Activated T-cell treated with anti-CD3 and anti-CD28 coated beads for 4 hours (primary cell): Measurements from ENCODE around the gene ZHX3.

ENCODE experiments used
- DNase-seq: peaks from one replicate; pipeline ENCODE4 v3.0.0-alpha.2; 2020

Gene ZHX3

GRCh38 chr20:41168281-41169161 is 149.0 kb downstream of the ZHX3 start:
- DNase-seq = no peak

DNA sequence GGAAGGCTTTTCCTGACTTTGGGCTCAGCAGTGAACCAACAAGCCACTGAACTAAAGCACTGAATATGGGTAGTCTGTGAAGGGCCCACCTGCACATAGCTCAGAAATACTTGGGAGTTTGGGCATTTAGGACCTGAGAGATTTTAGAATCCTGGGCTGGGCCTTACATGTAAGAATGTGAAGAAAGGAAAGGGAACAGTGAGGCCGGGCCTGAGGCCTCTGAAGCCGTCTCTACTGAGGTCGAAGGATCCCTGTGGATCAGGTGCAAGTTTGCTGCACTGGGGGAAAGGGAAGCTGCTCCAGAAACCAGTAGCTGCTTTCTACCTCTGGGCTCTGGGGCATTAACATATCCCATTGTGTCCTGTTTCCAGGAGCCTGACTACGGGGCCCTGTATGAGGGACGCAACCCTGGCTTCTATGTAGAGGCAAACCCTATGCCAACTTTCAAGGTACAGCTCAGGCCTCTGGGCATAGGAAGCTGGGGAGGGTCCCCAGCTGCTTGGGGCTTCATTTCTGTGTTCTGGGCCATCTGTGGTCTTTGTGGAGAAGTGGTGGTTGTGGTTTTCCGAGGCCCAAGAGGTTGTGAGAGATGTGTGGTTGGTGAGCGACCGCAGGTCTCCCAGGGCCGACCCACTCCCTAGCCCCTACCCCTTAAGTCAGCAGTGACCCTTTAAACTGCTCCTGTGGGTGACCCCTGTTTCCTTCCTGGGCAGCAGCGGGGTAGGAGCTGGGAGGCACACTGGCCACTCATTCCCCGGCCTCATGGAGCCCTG is 149.9 kb downstream of the ZHX3 start:
- DNase-seq = no peak

DNA sequence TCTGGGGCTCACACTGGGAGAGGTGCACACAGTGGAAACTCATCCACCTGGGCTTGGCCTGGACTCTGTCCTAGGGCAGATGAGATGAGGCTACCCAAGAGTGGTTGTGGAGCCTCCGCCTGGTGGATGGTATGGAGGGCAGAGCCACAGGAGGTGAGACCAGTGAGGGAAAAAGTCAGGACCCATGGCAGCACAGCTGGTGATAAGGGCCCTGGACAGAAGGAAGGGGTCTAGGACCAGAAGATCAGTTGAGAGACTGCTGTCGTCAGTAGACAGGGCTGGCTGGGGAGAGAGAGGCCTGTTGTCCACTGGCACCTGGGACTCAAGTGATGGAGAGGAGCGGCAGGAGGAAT is 150.4 kb downstream of the ZHX3 start:
- no peak for DNase-seq

DNA sequence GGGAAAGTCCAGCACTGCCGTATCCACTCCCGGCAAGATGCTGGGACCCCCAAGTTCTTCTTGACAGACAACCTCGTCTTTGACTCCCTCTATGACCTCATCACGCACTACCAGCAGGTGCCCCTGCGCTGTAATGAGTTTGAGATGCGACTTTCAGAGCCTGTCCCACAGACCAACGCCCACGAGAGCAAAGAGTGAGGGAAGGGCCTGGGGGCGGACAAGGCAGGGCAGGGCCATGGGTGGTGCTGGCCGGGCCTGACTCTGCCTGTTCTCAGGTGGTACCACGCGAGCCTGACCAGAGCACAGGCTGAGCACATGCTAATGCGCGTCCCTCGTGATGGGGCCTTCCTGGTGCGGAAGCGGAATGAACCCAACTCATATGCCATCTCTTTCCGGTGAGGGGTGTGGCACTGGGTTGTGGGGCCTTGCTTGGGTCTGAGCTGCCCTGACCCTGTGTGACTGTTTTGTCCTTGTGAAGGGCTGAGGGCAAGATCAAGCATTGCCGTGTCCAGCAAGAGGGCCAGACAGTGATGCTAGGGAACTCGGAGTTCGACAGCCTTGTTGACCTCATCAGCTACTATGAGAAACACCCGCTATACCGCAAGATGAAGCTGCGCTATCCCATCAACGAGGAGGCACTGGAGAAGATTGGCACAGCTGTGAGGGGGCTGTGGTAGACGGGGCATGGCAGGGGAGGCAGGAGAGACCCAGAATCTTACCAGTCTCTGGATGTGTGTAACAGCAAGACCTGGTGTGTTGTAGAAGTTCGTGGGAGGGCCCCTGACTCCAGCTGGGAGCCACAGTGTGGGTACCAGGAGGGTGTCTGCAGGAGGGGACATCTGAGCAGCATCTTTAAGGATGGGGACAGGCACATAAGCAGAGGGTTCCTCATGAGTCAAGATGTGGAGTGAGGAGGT is 151.1 kb downstream of the ZHX3 start:
- DNase-seq = no peak

GRCh38 chr20:41165001-41165882 is 152.3 kb downstream of the ZHX3 start:
- no peak for DNase-seq

DNA sequence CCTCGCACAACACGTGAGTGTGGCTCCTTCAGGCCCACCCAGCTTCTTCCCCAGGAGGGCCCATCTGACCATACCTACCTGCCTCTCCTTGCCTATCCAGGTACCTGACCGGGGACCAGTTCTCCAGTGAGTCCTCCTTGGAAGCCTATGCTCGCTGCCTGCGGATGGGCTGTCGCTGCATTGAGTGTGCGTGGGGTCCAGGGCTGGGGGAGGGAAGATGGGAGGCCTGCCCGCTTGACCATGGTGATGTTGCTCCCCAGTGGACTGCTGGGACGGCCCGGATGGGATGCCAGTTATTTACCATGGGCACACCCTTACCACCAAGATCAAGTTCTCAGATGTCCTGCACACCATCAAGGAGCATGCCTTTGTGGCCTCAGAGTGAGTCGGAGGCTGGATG is 153.7 kb downstream of the ZHX3 start:
- DNase-seq = no peak

GRCh38 chr20:41162396-41162795 is 155.1 kb downstream of the ZHX3 start:
- DNase-seq = no peak

DNA sequence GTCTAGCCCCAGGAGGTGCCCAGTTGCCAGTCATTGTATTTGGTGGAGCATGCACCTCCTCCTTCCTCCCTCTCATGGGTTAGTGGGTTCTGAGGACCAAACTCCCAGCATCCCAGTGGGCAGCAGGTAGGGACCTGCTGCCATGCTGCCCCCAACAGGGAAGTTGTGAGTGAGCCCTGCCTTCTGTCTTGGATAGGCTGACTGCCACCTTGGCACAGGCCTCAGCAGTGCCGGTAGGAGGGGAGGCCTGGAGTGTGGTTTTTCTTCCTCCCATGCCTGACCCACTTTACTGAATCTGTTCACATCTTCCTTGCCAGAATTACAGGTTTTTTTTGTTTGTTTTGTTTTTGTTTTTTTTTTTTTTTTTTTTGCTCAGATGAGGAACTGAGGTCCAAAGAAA is 155.6 kb downstream of the ZHX3 start:
- no peak for DNase-seq

DNA sequence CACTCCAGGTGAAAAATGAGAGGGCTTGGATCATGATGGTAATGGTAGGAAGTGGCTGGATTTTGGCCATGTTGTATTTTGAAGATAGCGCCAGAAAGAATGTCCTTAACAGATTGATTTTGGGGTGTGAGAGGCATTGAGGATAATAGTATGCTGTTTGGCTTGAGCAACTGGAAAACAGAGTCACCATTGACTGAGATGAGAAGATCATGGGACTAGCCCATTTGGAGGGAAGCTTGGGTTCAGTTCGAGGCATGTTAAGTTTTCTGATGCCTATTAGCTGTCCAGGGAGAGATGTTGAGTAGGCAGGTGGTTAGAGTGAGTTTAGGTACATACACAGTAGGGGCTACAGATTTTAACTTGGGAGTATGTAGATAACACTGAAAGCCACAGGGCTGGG is 156.8 kb downstream of the ZHX3 start:
- no peak for DNase-seq

- DNase-seq = no peak
These were observed 158.0 kb downstream of the ZHX3 start for GRCh38 chr20:41159547-41159946.

DNA sequence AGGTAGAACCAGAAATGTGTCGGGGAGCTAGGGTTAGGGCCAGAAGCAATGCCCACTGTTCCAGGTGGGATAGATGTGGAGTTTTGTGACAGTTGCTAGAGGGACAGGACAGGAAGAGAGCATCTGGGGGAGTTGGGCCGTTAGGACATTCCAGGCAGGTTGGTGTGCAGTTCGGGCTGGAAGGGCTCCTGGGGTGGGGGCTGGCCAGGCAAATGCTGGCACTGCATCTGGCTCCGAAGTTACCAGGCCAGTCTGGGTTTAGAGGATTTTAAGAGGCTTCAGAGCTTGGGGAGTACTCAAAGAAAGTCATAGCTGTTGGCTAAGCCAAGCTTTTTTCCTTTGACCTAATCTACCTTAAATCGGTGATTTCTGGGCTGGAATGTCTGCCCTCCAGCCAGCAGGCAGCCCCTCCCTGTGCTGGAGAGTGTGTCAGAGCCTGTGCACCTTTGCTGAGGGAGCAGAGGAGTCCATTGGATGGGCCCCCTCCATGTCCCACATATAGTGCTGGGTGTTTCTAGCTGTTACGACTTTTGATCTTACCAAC is 159.4 kb downstream of the ZHX3 start:
- DNase-seq = no peak

- DNase-seq = no peak
These were observed 162.3 kb downstream of the ZHX3 start for GRCh38 chr20:41155261-41155660.

DNA sequence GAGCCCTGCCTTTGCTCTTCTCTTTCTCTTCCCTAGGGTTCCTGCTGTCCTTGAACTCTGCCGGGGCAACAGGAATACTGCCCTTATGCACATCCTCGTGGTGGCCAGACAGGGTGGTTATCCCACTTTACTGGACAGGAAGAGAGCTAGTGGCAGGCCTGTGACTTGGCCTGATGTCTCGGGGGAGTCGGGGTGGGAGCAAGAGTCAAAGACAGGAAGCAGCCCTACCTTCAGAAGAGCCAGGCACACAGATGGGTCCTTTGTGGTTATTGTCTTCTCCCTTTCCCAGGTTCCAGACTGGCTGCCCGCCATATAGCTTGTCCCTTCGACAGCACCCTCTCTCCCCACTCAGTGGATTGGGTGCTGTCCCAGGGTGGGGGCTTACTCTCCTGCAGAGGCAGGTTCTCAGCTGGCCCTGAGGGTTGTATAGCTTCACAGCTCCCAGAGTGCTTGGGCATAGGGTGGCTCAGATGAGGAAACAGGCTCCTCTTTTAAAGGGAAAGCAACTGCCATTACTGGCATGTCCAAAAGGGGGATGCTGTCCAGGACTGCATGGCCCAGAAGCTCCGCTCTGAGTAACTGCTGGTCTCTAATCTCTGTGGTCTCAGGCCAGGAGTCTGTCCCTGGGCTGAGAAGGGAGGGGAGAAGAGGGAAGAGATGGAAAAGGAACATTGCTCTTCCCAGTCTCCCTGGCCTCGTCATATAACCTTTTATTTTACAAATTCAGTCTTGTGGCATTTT is 162.9 kb downstream of the ZHX3 start:
- DNase-seq = no peak

GRCh38 chr20:41152108-41152757 is 165.3 kb downstream of the ZHX3 start:
- DNase-seq = no peak

GRCh38 chr20:41151134-41151869 is 166.2 kb downstream of the ZHX3 start:
- no peak for DNase-seq

DNA sequence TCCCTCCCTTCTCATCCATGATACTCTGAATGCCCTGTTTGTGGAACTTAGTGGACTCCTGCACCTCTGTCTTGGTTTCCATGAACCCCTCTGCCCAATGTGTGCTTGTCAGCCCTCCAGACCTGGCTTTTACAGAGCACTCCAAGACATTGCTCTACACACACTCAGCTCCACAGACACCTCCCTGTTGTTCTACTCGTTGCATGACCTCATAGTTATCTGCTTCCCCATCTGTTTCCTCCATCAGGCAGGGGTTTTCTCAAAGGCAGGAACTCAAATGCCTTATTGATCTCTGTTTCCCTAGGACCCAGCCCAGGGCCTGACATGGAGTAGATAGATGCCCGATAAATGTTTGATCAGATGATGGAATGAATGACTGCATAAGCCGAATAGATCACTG is 166.9 kb downstream of the ZHX3 start:
- no peak for DNase-seq

- DNase-seq = no peak
These were observed 168.6 kb downstream of the ZHX3 start for GRCh38 chr20:41148942-41149341.

DNA sequence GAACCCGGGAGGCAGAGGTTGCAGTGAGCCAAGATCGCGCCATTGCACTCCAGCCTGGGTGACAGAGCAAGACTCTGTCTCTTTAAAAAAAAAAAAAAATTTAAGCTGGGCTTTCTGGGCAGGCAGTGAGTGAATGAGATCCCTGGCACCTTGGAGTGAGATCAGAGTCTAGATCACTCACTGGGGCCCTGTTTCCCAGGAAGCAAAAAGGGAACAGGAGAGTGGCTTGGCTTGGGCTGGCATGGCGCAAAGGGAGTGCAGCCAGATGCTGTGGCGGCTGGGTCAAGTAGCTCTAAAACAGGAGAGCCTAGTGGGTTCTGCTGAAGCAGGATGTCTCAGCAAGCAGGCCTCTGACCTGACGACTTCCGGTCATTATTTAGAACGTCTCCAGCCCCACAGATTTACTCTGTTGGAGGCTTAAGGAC is 169.8 kb downstream of the ZHX3 start:
- DNase-seq = no peak

DNA sequence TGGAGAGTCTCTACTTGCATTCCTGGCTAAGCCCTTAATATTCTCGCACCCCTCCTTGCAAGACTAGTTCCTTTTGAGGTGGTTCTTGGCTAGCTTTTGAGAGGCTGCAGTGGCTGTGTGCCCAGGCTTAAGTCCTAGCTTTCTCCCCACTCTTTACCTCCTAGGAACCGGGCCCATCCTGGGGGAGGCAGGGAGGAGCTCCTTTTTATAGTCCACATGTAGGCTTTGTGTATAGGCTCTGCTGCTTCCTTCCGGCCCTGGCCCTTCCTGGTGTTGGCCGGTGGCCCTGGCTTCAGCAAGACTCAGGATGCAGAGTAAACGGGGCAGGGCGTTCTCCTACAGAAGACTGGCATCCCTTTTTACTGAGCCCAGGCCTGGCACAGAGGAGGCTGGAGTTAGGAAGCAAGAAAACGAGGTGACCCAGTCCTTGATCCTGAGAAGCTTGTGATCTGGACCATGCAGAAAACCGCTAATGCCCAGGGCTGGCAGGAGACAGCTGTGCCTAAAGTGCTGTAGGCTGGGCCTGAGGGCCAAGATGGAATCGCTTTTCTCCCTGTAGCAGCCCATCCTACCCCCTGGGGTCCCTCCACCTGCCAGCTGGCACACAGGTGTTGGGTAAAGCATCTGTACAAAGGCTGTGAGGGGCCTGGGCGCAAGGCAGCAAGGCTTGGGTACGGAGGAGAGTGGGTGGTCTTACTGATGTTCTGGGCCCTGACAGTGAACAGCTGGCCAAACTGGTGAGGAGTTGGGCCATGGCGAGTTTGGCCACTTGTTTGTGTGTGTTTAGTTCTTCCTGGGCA is 171.5 kb downstream of the ZHX3 start:
- no peak for DNase-seq
